Activated CD4-positive, alpha-beta memory T cell treated with anti-CD3 and anti-CD28 coated beads, Interleukin-2, amount 10 ng/mL, durations not matched to agents 7 days and 5 days (primary cell): ENCODE measurements around the gene VIPR2. TPM values are rescaled to one million over a fixed set of nuclear protein-coding genes. Genes with fewer than 3 reads are reported as not detected.
"Not testable (repeated sequence)": the region's sequence is repeated elsewhere in the genome, so short reads cannot be mapped to it uniquely, and the experiment has no call there.

ENCODE experiments used
- CTCF ChIA-PET: fragments of 350-600 bp; sonication (Branson Sonifier 250); formaldehyde crosslinking; loops from one replicate; lab custom pipeline; 2021; ENCODE audit warnings: antibody characterized with exemption, inconsistent platforms; lab: Charles Lee
- POLR2A ChIA-PET: fragments of 350-600 bp; sonication (Branson Sonifier 250); formaldehyde crosslinking; loops from one replicate; lab custom pipeline; 2021; ENCODE audit warnings: antibody characterized with exemption; lab: Charles Lee
- DNase-seq: peaks from one replicate; pipeline ENCODE4 v3.0.0-alpha.2; 2020
- H3K27ac Mint-ChIP-seq: one replicate; pipeline ENCODE4 v1.8.0; 2021; ENCODE audit warnings: mild to moderate bottlenecking, mixed read lengths
- H3K27me3 Mint-ChIP-seq: one replicate; pipeline ENCODE4 v1.8.0; 2021; ENCODE audit warnings: mixed read lengths
- H3K36me3 Mint-ChIP-seq: one replicate; pipeline ENCODE4 v1.8.0; 2021; ENCODE audit warnings: low read depth, mixed read lengths
- H3K4me1 Mint-ChIP-seq: one replicate; pipeline ENCODE4 v1.8.0; 2021; ENCODE audit warnings: mixed read lengths
- H3K4me3 Mint-ChIP-seq: one replicate; pipeline ENCODE4 v1.8.0; 2021; ENCODE audit warnings: mild to moderate bottlenecking, mixed read lengths
- H3K9me3 Mint-ChIP-seq: one replicate; pipeline ENCODE4 v1.8.0; 2021; ENCODE audit warnings: mixed read lengths
- total RNA-seq, 2 experiments: library from RNA; stranded (reverse); gene quantifications; one replicate each; pipeline ENCODE4 v1.2.3, GENCODE V29; 2021

The VIPR2 gene
- under 1 TPM; 0.13 to 0.23 TPM for total RNA-seq

GRCh38 chr7:159144758-159145489, at the start of gene VIPR2:
Gene VIPR2 (minus strand): TSS chr7:159144867. CDS start chr7:159144771, 96 bp downstream.
- peaks cover 35% of the 10 kb centered on the region for H3K27me3 Mint-ChIP-seq
- CTCF ChIA-PET, result interaction anchor here (1.0 kb wide), 1 partner anchor 168 kb away, joined by 3 read pairs; no protein-coding TSS in a partner anchor

GRCh38 chr7:159193543-159194090, 49.0 kb upstream of the VIPR2 start:
- H3K4me1 Mint-ChIP-seq, result peaks cover 43% of the 10 kb centered on the region
- no peak for DNase-seq
- H3K9me3 Mint-ChIP-seq, result no peaks in the 10 kb centered on the region
- POLR2A ChIA-PET, result no interaction called here
- no peak overlapping the region for H3K4me3 Mint-ChIP-seq
- CTCF ChIA-PET, result no interaction called here
- no peaks in the 10 kb centered on the region for H3K27me3 Mint-ChIP-seq
- H3K36me3 Mint-ChIP-seq, result no peaks in the 10 kb centered on the region
- no peak overlapping the region for H3K27ac Mint-ChIP-seq

More at GRCh38 chr7:159144758-159145489, at the start of gene VIPR2:
- POLR2A ChIA-PET, result no interaction called here
- Mint-ChIP-seq H3K9me3 (no peaks in the 10 kb centered on the region), H3K4me1 (peaks cover 6% of the 10 kb centered on the region), H3K4me3 (peak within 1 kb of the TSS; percentile 35), H3K27ac (no peak within 1 kb of the TSS), H3K36me3 (no peaks in the 10 kb centered on the region)
- DNase-seq, result no peak

- Mint-ChIP-seq H3K27ac (no peak overlapping the region), H3K36me3 (no peaks in the 10 kb centered on the region), H3K27me3 (peaks cover 3% of the 10 kb centered on the region), H3K4me1 (peaks cover 36% of the 10 kb centered on the region), H3K4me3 (no peak overlapping the region), H3K9me3 (no peaks in the 10 kb centered on the region)
- ChIA-PET POLR2A (no interaction called here), CTCF (interaction anchor here (1.4 kb wide), 1 partner anchor 216 kb away, joined by 3 read pairs; no protein-coding TSS in a partner anchor)
- no peak for DNase-seq
Observed at GRCh38 chr7:159192725-159193453, 48.2 kb upstream of the VIPR2 start.

GRCh38 chr7:159192013-159192412, 47.3 kb upstream of the VIPR2 start:
- Mint-ChIP-seq H3K4me1 (peaks cover 27% of the 10 kb centered on the region), H3K36me3 (no peaks in the 10 kb centered on the region), H3K27ac (no peak overlapping the region), H3K9me3 (no peaks in the 10 kb centered on the region), H3K27me3 (peaks cover 3% of the 10 kb centered on the region), H3K4me3 (no peak overlapping the region)
- CTCF ChIA-PET, result interaction anchor here (1.4 kb wide), 1 partner anchor 215 kb away, joined by 3 read pairs; no protein-coding TSS in a partner anchor
- POLR2A ChIA-PET, result no interaction called here
- DNase-seq, result no peak

- Mint-ChIP-seq H3K4me3 (no peak overlapping the region), H3K9me3 (peaks cover 3% of the 10 kb centered on the region), H3K27ac (no peak overlapping the region), H3K27me3 (peaks cover 8% of the 10 kb centered on the region), H3K36me3 (no peaks in the 10 kb centered on the region), H3K4me1 (peaks cover 21% of the 10 kb centered on the region)
- DNase-seq, result no peak
- CTCF ChIA-PET, result interaction anchor here (1.4 kb wide), 1 partner anchor 215 kb away, joined by 3 read pairs; no protein-coding TSS in a partner anchor
- POLR2A ChIA-PET, result no interaction called here
Observed at GRCh38 chr7:159191236-159191635, 46.6 kb upstream of the VIPR2 start.

- ChIA-PET POLR2A (no interaction called here), CTCF (no interaction called here)
- Mint-ChIP-seq H3K27ac (no peak overlapping the region), H3K9me3 (peaks cover 7% of the 10 kb centered on the region), H3K4me3 (no peak overlapping the region), H3K4me1 (peaks cover under 1% of the 10 kb centered on the region), H3K36me3 (no peaks in the 10 kb centered on the region), H3K27me3 (peaks cover 19% of the 10 kb centered on the region)
- no peak for DNase-seq
Observed at GRCh38 chr7:159188011-159188410, 43.3 kb upstream of the VIPR2 start.

- Mint-ChIP-seq H3K36me3 (peaks cover 12% of the 10 kb centered on the region), H3K27ac (no peak overlapping the region), H3K4me1 (peaks cover 8% of the 10 kb centered on the region), H3K9me3 (peaks cover 10% of the 10 kb centered on the region), H3K4me3 (no peak overlapping the region), H3K27me3 (peaks cover 9% of the 10 kb centered on the region)
- POLR2A ChIA-PET, result no interaction called here
- CTCF ChIA-PET, result no interaction called here
- no peak for DNase-seq
Observed at GRCh38 chr7:159179241-159179640, 34.6 kb upstream of the VIPR2 start.

- Mint-ChIP-seq H3K4me1 (peaks cover 9% of the 10 kb centered on the region), H3K36me3 (peaks cover 15% of the 10 kb centered on the region), H3K27me3 (peaks cover 3% of the 10 kb centered on the region), H3K4me3 (no peak overlapping the region), H3K27ac (no peak overlapping the region), H3K9me3 (peaks cover 20% of the 10 kb centered on the region)
- ChIA-PET CTCF (no interaction called here), POLR2A (no interaction called here)
- no peak for DNase-seq
Observed at GRCh38 chr7:159177284-159177953, 32.8 kb upstream of the VIPR2 start.

GRCh38 chr7:159175792-159176191, 31.1 kb upstream of the VIPR2 start:
- H3K27ac Mint-ChIP-seq, result peak overlapping the region; percentile 81
- peaks cover 9% of the 10 kb centered on the region for H3K4me1 Mint-ChIP-seq
- ChIA-PET POLR2A (no interaction called here), CTCF (no interaction called here)
- H3K4me3 Mint-ChIP-seq, result no peak overlapping the region
- peaks cover 20% of the 10 kb centered on the region for H3K9me3 Mint-ChIP-seq
- peaks cover 3% of the 10 kb centered on the region for H3K27me3 Mint-ChIP-seq
- peaks cover 15% of the 10 kb centered on the region for H3K36me3 Mint-ChIP-seq
- no peak for DNase-seq

- CTCF ChIA-PET, H3K27ac Mint-ChIP-seq: not testable (repeated sequence)
Observed at GRCh38 chr7:159175100-159175499, 30.4 kb upstream of the VIPR2 start.

GRCh38 chr7:159172400-159172799, 27.7 kb upstream of the VIPR2 start:
- POLR2A ChIA-PET, result no interaction called here
- no peak for DNase-seq
- H3K27ac Mint-ChIP-seq, result no peak overlapping the region
- no peaks in the 10 kb centered on the region for H3K27me3 Mint-ChIP-seq
- H3K9me3 Mint-ChIP-seq, result peaks cover 27% of the 10 kb centered on the region
- H3K4me1 Mint-ChIP-seq, result peaks cover 9% of the 10 kb centered on the region
- no peak overlapping the region for H3K4me3 Mint-ChIP-seq
- CTCF ChIA-PET, result no interaction called here
- peaks cover 15% of the 10 kb centered on the region for H3K36me3 Mint-ChIP-seq

More at GRCh38 chr7:159175100-159175499, 30.4 kb upstream of the VIPR2 start:
- peaks cover 23% of the 10 kb centered on the region for H3K9me3 Mint-ChIP-seq
- H3K27me3 Mint-ChIP-seq, H3K4me3 Mint-ChIP-seq, DNase-seq, POLR2A ChIA-PET, H3K4me1 Mint-ChIP-seq: not testable (repeated sequence)
- H3K36me3 Mint-ChIP-seq, result peaks cover 15% of the 10 kb centered on the region

GRCh38 chr7:159169391-159169790, 24.7 kb upstream of the VIPR2 start:
- Mint-ChIP-seq H3K27me3 (no peaks in the 10 kb centered on the region), H3K27ac (no peak overlapping the region), H3K4me1 (peaks cover 2% of the 10 kb centered on the region), H3K9me3 (peaks cover 20% of the 10 kb centered on the region), H3K36me3 (peaks cover 4% of the 10 kb centered on the region), H3K4me3 (no peak overlapping the region)
- ChIA-PET POLR2A (no interaction called here), CTCF (no interaction called here)
- DNase-seq, result no peak

GRCh38 chr7:159167139-159167538, 22.5 kb upstream of the VIPR2 start:
- Mint-ChIP-seq H3K4me3 (no peak overlapping the region), H3K27ac (no peak overlapping the region), H3K27me3 (no peaks in the 10 kb centered on the region), H3K9me3 (peaks cover 9% of the 10 kb centered on the region), H3K36me3 (no peaks in the 10 kb centered on the region), H3K4me1 (no peaks in the 10 kb centered on the region)
- DNase-seq, result no peak
- ChIA-PET CTCF (no interaction called here), POLR2A (no interaction called here)
